Smooth muscle cell (in vitro differentiated cells): ENCODE results near the gene PASK. TPM values are rescaled to one million over a fixed set of nuclear protein-coding genes. Genes with fewer than 3 reads are reported as not detected.

Source experiments
- DNase-seq: peaks from one replicate; lab custom pipeline; 2025; ENCODE audit not compliant: unreplicated experiment; lab: John Stamatoyannopoulos, UW
- H2AFZ ChIP-seq: fragments of 200-600 bp; sonication (generic); 2 replicates; pipeline ENCODE4 v1.6.0; 2016; ENCODE audit warnings: antibody characterized with exemption, low read depth, mild to moderate bottlenecking
- H3F3A ChIP-seq: fragments of 200-600 bp; sonication (generic); 2 replicates; pipeline ENCODE4 v1.6.0; 2017; ENCODE audit warnings: antibody characterized with exemption, low read depth
- H3K27ac ChIP-seq: fragments of 200-600 bp; sonication (generic); 2 replicates; pipeline ENCODE4 v1.5.1; 2016; ENCODE audit warnings: low read depth, mild to moderate bottlenecking
- H3K27me3 ChIP-seq: fragments of 200-600 bp; sonication (generic); 2 replicates; pipeline ENCODE4 v1.6.1; 2016; ENCODE audit warnings: low read depth, mild to moderate bottlenecking
- H3K36me3 ChIP-seq: fragments of 200-600 bp; sonication (generic); 2 replicates; pipeline ENCODE4 v1.5.1; 2016; ENCODE audit warnings: low read depth
- H3K4me1 ChIP-seq: fragments of 200-600 bp; sonication (generic); 2 replicates; pipeline ENCODE4 v1.5.1; 2016; ENCODE audit warnings: low read depth
- H3K4me2 ChIP-seq: fragments of 200-600 bp; sonication (generic); 2 replicates; pipeline ENCODE4 v1.6.0; 2016; ENCODE audit warnings: mild to moderate bottlenecking
- H3K4me3 ChIP-seq: fragments of 200-600 bp; sonication (generic); 2 replicates; pipeline ENCODE4 v1.5.1; 2016; ENCODE audit warnings: mild to moderate bottlenecking
- H3K79me2 ChIP-seq: fragments of 200-600 bp; sonication (generic); 2 replicates; pipeline ENCODE4 v1.6.0; 2016; ENCODE audit warnings: low read depth, mild to moderate bottlenecking
- H3K9ac ChIP-seq: fragments of 200-600 bp; sonication (generic); 2 replicates; pipeline ENCODE4 v1.6.0; 2016; ENCODE audit warnings: low read depth
- H3K9me3 ChIP-seq: fragments of 200-600 bp; sonication (generic); replicated peaks from 2 replicates; pipeline ENCODE4 v1.5.1; 2016; ENCODE audit warnings: low read depth
- H4K20me1 ChIP-seq: fragments of 200-600 bp; sonication (generic); 2 replicates; pipeline ENCODE4 v1.6.0; 2016; ENCODE audit warnings: low read depth
- whole genome bisulfite sequencing: methylation state at CpG from one replicate; pipeline ENCODE4 v1.1.7; 2016; ENCODE audit warnings: low lambda C conversion rate; 5-methylcytosine and 5-hydroxymethylcytosine counted together
- polyA plus RNA-seq: library from polyadenylated mRNA; unstranded; fragments of >200 nt; fragmentation: Nextera tagmentation; extraction: Ambion mirVana; gene quantifications from 2 replicates; pipeline ENCODE4 v1.2.1, GENCODE V29; 2016
- total RNA-seq: library from RNA; depleted of rRNA; stranded (reverse); fragments of >200 nt; gene quantifications from 2 replicates; pipeline ENCODE4 v1.2.3, GENCODE V29; 2014
- TF ChIP-seq, protein P1 (sequence below): fragments of 200-600 bp; sonication (generic); IDR thresholded peaks from 2 replicates; pipeline ENCODE4 v1.5.1; 2017; ENCODE audit warnings: borderline replicate concordance, mild to moderate bottlenecking, antibody characterized with exemption; ENCODE audit not compliant: insufficient read depth, poor library complexity, severe bottlenecking

The PASK gene
- total and polyA plus RNA-seq, 2 experiments from 2014 or later, result 2.6 TPM

DNA sequence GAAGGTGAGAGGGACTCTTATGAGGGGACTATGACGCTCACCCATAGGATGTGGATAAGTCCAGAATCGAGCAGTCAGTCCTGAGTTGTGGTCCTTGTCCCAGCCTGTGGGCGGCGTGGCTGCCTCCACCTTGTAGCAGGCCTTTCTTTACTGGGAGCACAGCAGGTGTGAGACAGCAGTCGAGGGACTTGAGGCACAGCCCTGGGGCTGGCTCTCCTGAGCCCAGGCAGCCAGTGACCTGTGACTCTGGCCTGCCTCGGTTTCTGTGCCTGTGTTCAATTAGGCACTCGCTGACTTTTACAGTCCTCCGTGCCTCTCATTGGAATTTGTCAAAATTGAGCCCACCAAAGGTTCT lies 9.3 kb upstream of the PASK start:
- Histone ChIP-seq H3K27me3 (no peaks in the 10 kb centered on the region), H3K4me1 (no peaks in the 10 kb centered on the region), H2AFZ (no peak overlapping the region), H4K20me1 (peaks cover 3% of the 10 kb centered on the region), H3K27ac (no peak overlapping the region), H3K9me3 (no peaks in the 10 kb centered on the region), H3K4me2 (no peak overlapping the region), H3K4me3 (no peak overlapping the region), H3F3A (no peaks in the 10 kb centered on the region), H3K36me3 (peaks cover 7% of the 10 kb centered on the region), H3K9ac (no peak overlapping the region), H3K79me2 (no peaks in the 10 kb centered on the region)
- DNase-seq, result no peak
- TF ChIP-seq, protein P1, sequence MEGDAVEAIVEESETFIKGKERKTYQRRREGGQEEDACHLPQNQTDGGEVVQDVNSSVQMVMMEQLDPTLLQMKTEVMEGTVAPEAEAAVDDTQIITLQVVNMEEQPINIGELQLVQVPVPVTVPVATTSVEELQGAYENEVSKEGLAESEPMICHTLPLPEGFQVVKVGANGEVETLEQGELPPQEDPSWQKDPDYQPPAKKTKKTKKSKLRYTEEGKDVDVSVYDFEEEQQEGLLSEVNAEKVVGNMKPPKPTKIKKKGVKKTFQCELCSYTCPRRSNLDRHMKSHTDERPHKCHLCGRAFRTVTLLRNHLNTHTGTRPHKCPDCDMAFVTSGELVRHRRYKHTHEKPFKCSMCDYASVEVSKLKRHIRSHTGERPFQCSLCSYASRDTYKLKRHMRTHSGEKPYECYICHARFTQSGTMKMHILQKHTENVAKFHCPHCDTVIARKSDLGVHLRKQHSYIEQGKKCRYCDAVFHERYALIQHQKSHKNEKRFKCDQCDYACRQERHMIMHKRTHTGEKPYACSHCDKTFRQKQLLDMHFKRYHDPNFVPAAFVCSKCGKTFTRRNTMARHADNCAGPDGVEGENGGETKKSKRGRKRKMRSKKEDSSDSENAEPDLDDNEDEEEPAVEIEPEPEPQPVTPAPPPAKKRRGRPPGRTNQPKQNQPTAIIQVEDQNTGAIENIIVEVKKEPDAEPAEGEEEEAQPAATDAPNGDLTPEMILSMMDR, result no peak
- WGBS, result 94% methylated on average over 8 of the region's 8 CpGs

DNA sequence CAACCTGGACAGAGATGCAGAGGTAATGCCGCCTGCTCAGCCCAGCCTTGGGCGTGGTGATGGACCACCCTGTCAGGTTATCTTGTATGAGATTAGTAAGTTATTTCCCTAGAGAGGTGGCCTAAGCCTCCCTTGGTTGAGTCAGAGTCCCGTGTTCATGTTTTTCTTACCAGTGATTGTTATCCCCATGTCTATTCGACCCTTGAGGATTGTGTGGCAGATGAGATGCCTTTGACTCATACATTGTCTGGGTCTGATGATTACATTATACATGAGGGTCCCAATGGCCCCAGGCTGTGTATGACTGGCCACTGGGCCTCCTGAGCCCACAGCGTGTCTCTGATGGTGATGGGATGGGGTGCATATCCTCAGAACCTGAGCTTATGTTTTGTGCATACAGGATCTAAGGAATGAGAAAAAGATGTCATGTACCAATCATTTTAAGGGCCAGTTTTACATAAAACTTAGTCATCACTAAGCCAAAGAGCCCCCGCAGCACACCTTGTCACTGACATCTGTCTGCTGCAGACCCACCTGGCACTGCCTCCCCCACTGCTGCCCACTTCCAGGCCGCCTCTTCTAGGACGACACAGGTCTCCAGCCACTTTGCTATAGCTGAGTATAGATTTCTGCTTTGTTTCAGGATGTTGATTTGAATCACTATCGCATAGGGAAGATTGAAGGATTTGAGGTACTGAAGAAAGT lies 8.7 kb upstream of the PASK start:
- DNase-seq, result no peak
- no peak overlapping the region for H3K4me3 ChIP-seq
- WGBS, result 91% methylated on average over 9 of the region's 9 CpGs
- no peak overlapping the region for H3K27ac ChIP-seq
- H2AFZ ChIP-seq, result no peak overlapping the region
- H4K20me1 ChIP-seq, result peaks cover 3% of the 10 kb centered on the region
- no peaks in the 10 kb centered on the region for H3F3A ChIP-seq
- H3K79me2 ChIP-seq, result no peaks in the 10 kb centered on the region
- no peaks in the 10 kb centered on the region for H3K27me3 ChIP-seq
- no peaks in the 10 kb centered on the region for H3K9me3 ChIP-seq
- TF ChIP-seq, protein P1, result no peak
- no peak overlapping the region for H3K4me2 ChIP-seq
- H3K4me1 ChIP-seq, result no peaks in the 10 kb centered on the region
- no peak overlapping the region for H3K9ac ChIP-seq
- H3K36me3 ChIP-seq, result peaks cover 7% of the 10 kb centered on the region

DNA sequence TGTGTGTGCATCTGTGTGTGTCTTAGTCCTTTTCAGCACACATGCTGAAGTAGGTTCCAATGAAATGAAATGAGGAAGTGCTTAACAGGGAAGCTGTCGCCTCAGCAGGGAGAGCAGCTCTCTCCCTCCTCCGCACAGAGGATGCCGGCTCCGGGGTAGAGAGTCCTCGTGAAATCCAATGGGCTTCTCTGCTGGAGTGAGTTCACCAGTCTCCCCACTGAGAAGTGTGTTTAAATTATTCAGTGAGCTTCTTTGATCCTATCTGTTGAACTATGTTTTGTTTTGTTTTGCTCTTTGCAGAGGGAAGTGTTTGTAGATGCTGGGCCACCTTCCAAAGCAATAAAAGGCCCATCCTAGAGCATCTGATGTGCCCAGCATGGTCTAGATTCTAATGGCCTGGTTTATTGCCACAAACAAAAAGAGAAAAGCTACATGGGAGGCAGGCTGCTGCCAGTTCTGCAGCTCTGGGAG lies 7.7 kb upstream of the PASK start:
- H2AFZ ChIP-seq, result no peak overlapping the region
- whole genome bisulfite sequencing, result 63% methylated on average over 5 of the region's 5 CpGs
- H4K20me1 ChIP-seq, result peaks cover 4% of the 10 kb centered on the region
- H3K9me3 ChIP-seq, result no peaks in the 10 kb centered on the region
- no peak overlapping the region for H3K4me2 ChIP-seq
- H3K4me1 ChIP-seq, result no peaks in the 10 kb centered on the region
- DNase-seq, result no peak
- no peak overlapping the region for H3K4me3 ChIP-seq
- peaks cover 7% of the 10 kb centered on the region for H3K36me3 ChIP-seq
- TF ChIP-seq, protein P1, result no peak
- no peak overlapping the region for H3K27ac ChIP-seq
- H3K9ac ChIP-seq, result no peak overlapping the region
- H3K79me2 ChIP-seq, result peaks cover 3% of the 10 kb centered on the region
- H3F3A ChIP-seq, result no peaks in the 10 kb centered on the region
- no peaks in the 10 kb centered on the region for H3K27me3 ChIP-seq

DNA sequence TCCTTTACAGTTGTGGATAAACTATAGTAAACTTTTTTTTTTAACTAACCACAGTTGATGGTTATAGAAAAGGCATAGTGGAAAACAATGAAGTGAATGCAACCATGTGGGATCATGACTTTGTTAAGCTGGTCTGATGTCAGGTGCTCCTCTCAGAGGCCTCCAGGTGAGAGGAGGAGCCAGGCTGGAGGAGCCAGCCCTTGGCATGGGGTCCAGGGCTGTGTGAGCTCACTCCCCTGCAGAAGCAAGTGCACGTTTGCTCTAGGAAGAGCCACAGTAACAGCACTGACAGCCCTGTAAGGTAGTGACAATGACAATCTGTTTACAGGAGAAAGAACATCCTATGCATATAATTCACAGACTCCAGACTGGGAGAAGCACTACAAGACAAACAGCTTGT lies 6.7 kb upstream of the PASK start:
- no peak overlapping the region for H2AFZ ChIP-seq
- no peak for DNase-seq
- TF ChIP-seq, protein P1, result no peak
- H3K27ac ChIP-seq, result no peak overlapping the region
- peaks cover 4% of the 10 kb centered on the region for H3K4me1 ChIP-seq
- peaks cover 12% of the 10 kb centered on the region for H3K79me2 ChIP-seq
- no peak overlapping the region for H3K4me2 ChIP-seq
- no peaks in the 10 kb centered on the region for H3K27me3 ChIP-seq
- 80% methylated on average over 1 of the region's 1 CpG for WGBS
- peaks cover 10% of the 10 kb centered on the region for H4K20me1 ChIP-seq
- no peaks in the 10 kb centered on the region for H3F3A ChIP-seq
- H3K9ac ChIP-seq, result no peak overlapping the region
- no peak overlapping the region for H3K4me3 ChIP-seq
- H3K36me3 ChIP-seq, result peaks cover 7% of the 10 kb centered on the region
- H3K9me3 ChIP-seq, result no peaks in the 10 kb centered on the region
